HG03439 (cell line): ENCODE data around the gene ZFHX3.

ENCODE experiments used
- ATAC-seq: cut with Tn5 transposase; IDR thresholded peaks from one replicate; pipeline ENCODE4 v1.9.1; 2021; ENCODE audit warnings: mild to moderate bottlenecking, moderate library complexity; ENCODE audit not compliant: unreplicated experiment

Gene ZFHX3

GRCh38 chr16:72936408-72936807, 111.5 kb downstream of the ZFHX3 start:
- no peak for ATAC-seq

DNA sequence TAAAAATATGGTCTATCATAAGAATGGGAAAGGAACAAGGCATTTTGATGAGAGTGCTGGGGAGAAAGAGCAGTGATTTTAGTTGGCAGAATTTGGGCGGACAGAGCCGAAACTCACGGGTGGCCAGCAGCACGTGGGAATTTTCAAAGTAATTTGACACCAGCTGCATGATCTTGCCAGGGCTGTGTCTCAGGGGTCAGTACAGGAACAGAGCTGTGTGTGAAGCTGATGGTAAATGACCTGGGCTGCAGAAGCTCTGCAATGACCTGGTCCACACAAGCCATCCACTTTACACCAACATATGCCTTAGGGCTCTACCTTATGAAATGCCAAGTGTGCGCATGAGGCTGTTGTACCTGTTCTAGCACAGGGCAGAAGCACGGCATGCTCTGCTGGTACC, 112.0 kb downstream of the ZFHX3 start:
- ATAC-seq, result no peak

DNA sequence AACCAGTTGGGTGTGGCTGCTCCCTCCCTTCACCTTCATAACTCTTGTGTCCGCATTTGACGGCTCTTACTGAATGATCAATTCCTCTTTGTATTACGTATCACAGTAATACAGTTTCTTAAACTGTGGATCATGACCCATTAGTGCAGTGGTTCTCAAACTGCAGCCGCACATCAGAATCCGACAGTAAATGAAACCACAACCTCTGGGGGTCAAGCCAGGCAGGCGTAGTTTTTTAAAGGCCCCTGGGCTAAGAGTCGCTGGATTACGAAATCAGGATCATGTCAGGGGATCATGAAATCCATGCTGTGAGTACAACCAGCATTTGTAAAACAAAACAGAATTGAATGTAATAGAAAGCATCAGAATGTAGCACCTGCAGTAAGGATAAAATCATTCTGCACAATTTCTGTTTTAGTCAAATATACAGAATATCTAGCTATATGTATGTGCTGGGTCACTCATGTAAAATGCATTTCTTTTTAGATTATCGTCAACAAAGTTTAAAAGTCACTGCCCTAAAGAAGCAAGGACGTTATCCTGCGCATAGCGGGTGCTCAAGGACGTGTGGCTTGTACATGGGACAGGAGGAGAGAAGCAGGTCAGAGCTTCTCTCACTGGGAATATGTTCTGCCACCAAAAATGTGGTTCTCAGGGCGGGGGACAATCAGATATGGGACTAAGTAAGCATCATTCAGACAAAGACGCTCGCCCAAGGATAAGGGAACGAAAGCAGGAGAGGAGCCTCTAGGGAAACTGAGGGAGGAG, 113.1 kb downstream of the ZFHX3 start:
- ATAC-seq, result no peak

GRCh38 chr16:72932677-72933335, 115.1 kb downstream of the ZFHX3 start:
- no peak for ATAC-seq

GRCh38 chr16:72932050-72932449, 115.9 kb downstream of the ZFHX3 start:
- ATAC-seq, result no peak

DNA sequence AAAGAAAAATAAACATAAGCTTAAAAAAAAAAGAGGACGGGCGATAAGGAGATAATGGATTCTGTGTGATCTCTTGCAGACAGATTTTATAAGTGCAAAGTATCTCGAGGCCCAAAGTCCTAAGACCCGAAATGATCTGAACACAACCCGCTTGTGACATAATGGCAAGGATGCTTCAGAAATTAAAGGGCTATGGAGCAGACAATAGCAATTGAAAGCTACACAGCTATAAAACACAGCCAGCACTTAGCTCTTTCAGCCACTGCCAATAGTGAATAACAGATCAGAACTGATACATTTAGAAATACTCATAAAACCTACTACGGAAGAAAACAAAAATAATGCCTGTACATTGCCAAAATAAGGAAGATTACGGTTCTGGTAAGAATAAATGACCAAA, 117.5 kb downstream of the ZFHX3 start:
- ATAC-seq, result no peak

DNA sequence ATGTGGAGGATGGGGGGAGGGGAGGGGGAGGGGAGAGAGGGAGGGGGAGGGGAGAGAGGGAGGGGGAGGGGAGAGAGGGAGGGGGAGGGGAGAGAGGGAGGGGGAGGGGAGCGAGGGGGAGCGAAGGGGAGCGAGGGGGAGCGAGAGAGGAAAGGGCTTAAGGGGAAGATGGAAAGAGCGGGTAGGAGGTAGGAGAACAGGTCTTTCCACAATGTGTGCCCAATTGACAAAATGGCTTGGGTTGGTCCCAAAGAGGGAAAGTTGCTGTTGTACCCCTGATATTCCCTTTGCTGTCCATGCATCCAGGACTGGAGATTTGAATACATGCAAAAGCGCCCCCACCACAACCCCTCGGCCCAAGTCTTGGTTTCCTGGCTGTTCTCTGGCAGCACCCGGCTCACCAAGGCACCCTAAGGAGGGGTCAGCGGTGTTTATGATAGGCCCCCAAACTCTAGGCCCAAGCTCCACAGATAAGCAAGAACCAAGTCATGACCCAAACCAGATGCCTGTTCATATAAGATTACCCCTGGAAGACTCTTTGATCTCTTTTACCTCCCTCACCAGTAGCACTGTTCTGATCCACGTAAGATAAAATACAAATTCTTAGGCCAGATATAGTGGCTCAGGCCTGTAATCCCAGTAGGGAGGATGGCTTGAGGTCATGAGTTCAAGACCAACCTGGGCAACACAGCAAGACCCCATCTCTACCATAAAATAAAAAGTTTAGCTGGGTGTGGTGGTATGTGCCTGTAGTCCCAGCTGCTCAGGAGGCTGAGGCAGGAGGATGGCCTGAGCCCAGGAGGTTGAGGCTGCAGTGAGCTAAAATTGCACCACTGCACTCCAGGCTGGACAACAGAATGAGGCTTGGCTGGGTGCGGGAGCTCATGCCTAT, 119.6 kb downstream of the ZFHX3 start:
- ATAC-seq, result no peak

DNA sequence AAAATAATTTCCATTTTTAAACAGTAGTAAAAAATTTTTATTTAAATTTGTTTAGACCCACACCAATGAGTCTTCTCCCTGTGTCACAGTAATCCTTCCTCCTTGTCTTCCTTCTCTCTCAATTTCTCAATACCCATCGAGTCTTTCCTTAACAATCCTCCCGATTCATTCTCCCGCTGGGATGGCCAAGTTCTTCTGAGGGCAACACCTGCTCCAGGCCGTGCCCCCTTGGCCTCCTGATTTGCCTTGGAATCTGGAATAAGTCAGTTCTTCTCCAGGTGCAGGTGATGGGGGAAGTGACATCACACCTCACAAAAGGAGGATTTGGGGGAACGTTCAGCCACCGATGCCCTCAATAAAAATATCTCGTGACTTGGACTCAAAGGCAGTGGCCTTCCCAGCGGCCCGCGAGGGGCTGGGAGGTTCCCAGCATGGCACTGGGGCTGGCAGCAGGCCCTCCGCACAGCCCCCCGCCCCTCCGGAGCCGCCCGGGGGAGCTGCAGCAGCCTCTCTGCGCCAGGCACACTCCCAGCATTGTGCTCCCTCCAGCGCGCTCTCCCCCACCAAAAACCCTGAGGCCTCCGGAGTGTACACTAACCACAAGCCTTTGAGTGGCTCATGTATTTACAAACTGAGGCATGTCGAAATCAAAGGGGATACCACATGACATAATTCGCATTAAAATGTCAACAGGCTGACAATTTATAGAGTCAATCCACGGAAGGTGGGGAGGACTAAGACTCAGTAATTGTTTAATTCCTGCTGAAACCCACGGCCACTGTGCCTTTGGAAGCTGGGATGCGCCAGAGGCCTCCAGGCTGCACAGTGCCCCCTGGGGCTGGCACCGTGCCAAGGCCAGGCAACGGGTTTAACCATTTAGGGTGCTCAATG, 120.5 kb downstream of the ZFHX3 start:
- ATAC-seq, result no peak

GRCh38 chr16:72926177-72927070, 121.5 kb downstream of the ZFHX3 start:
- ATAC-seq, result no peak

DNA sequence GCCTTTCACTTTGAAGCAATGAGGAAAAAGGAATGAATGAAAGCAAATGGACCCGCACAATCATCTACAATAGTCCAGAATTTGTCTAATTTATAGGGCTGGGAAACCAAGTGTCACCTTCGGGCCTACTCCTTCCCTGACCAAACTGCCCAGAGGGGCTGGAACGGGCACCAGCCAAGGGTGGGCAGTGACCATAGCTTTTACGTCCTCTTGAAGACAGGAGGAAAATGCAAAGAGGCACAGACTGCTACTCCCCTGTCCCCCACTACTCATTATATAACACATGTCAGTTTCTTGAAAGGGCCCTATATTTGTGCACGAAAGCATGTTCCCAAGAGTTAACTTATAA, 122.3 kb downstream of the ZFHX3 start:
- no peak for ATAC-seq

GRCh38 chr16:72924927-72925630, 122.8 kb downstream of the ZFHX3 start:
- no peak for ATAC-seq

- no peak for ATAC-seq
These were observed 123.4 kb downstream of the ZFHX3 start for GRCh38 chr16:72924537-72924926.

DNA sequence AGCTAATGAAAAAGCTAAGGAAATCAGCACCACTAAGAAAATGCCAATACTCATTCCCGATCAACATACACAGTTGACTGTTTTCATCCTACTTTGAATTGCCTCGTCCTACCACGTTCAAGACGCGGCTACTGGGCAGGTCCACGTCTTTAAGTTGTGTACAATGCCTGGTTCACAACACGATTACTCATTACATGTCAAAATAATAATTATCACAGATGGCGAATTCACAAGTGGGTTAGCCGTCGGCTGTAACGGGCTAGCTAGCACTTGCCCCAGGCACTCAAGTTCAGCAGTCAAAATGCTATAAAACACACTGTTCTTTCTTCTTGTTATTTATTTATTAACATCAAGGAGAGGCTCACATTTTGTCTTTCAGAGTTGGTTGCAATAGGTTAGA, 124.2 kb downstream of the ZFHX3 start:
- ATAC-seq, result no peak

- no peak for ATAC-seq
These were observed 125.2 kb downstream of the ZFHX3 start for GRCh38 chr16:72922714-72923113.

DNA sequence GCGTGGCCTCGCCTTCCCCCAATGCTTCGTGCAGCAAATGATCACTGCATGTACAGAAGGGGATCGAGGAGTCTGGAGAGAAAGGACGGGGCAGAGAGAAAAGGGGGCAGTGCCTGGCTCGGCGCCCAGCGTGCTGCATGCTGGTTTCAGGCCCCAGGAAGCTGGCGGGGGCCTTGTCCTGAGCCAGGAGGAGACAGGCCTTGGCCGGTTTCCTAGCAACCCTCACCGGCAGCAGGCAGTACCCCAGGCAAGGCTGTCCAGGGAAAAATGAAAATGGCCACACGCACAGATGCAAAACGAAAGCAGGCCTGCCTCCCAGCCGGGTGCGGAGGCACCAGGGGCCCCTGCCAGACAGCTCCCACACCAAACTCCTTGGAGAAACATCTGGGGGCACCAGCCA, 126.3 kb downstream of the ZFHX3 start:
- ATAC-seq, result no peak

DNA sequence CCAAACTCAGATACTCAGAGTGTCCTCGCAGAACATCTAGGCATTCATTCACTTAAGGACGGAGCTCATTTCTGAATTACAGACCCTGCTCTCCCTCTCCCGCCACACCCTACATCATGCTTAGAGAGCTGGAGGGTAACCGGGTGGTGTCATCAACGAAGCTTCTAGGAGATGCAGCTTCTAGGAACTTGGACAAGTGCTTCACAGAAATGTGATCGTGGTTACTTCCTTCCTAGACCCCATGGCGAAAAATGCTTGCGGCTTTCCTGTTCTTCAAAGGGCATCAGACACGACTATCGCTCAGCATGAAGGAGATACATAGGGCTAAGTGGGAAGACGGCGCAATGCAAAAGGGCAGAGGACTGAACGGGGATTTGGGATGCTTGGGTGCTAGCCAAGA, 126.8 kb downstream of the ZFHX3 start:
- no peak for ATAC-seq

DNA sequence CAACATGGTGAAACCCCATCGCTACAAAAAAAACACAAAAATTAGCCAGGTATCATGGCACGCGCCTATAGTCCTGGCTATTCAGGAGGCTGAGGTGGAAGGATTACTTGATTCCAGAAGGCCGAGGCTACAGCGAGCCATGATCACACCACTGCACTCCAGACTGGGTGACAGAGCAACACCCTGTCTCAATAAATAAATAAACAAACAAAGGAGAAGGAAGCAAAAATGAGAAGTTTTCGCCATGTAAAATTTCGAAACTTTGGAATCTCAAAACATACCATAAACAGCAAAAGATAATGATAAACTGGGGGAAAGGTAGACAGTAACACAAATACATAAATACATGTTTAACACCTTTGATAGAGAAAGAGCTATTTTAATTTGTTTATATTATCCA, 130.9 kb downstream of the ZFHX3 start:
- no peak for ATAC-seq

- no peak for ATAC-seq
These were observed 132.6 kb downstream of the ZFHX3 start for GRCh38 chr16:72915331-72915730.

GRCh38 chr16:72913551-72913950, 134.4 kb downstream of the ZFHX3 start:
- ATAC-seq, result no peak
